HCT116 (cell line): ENCODE results near the gene SPRR4. TPM values are rescaled to one million over a fixed set of nuclear protein-coding genes. Genes with fewer than 3 reads are reported as not detected.

Experiments
- ATAC-seq: fragments of 200-7000 bp; cut with Tn5 transposase; 2 replicates; pipeline ENCODE4 v1.9.1; 2020; ENCODE audit warnings: mild to moderate bottlenecking, moderate library complexity
- BruUV-seq: library from RNA; stranded (reverse); fragments of 400-500 nt; replicated peaks from 2 replicates; lab custom pipeline; 2021; lab: Mats Ljungman, UMichigan
- CTCF ChIA-PET: fragments of 300-600 bp; sonication (Branson Sonifier 250); formaldehyde crosslinking; loops from one replicate; lab custom pipeline; 2021; ENCODE audit warnings: antibody characterized with exemption; lab: Charles Lee
- POLR2A ChIA-PET: fragments of 300-600, 350-600 bp; sonication (Branson Sonifier 250); formaldehyde crosslinking; loops from one replicate; lab custom pipeline; 2021; ENCODE audit warnings: antibody characterized with exemption; lab: Charles Lee
- RAD21 ChIA-PET, 2 experiments: fragments of 300-600 bp; sonication (Branson Sonifier 250); formaldehyde crosslinking; loops; one replicate each; lab custom pipeline; 2023; ENCODE audit warnings: low total read pairs in 2 of 2; ENCODE audit not compliant: uncharacterized antibody in 2 of 2, unreplicated experiment in 2 of 2, low non-redundant PET in 1 of 2; lab: Charles Lee
- DNase-seq: peaks from one replicate; pipeline ENCODE4 v3.0.0-alpha.2; 2010; ENCODE audit warnings: low read depth, low spot score
- H2AFZ ChIP-seq: fragments of 200-600 bp; shearing (Covaris generic), sonication (generic); 2 replicates; pipeline ENCODE4 v1.6.1; 2017; ENCODE audit warnings: low read depth, mixed run types, mixed read lengths, antibody characterized with exemption, low read length; ENCODE audit not compliant: poor library complexity, severe bottlenecking
- H3K27ac ChIP-seq: 2 replicates; pipeline ENCODE4 v1.5.1; 2012; ENCODE audit warnings: low read depth, low read length
- H3K27me3 ChIP-seq: fragments of 200-600 bp; sonication (generic); 2 replicates; pipeline ENCODE4 v1.6.1; 2016; ENCODE audit warnings: mixed run types, low read length, mixed read lengths; ENCODE audit not compliant: insufficient read depth
- H3K36me3 ChIP-seq, 2 experiments: fragments of 200-500 bp in 1 of 2; fragments of 200-600 bp in 1 of 2; sonication (Bioruptor generic) in 1 of 2; sonication (generic) in 1 of 2; 2 replicates each; pipeline versions ENCODE4 v1.5.1 to v1.6.1; 2014 to 2016; ENCODE audit warnings: low read length in 2 of 2, inconsistent platforms in 1 of 2, mixed read lengths in 1 of 2, mixed run types in 1 of 2; ENCODE audit not compliant: insufficient read depth in 2 of 2, control insufficient read depth in 1 of 2
- H3K4me1 ChIP-seq, 2 experiments: fragments of 200-600 bp in 1 of 2; sonication (generic) in 1 of 2; 2 replicates each; pipeline versions ENCODE4 v1.5.1 to v1.6.1; 2012 to 2017; ENCODE audit warnings: low read length in 2 of 2, inconsistent platforms in 1 of 2, mild to moderate bottlenecking in 1 of 2, mixed read lengths in 1 of 2, mixed run types in 1 of 2, moderate library complexity in 1 of 2; ENCODE audit not compliant: insufficient read depth in 2 of 2, control insufficient read depth in 1 of 2
- H3K4me2 ChIP-seq: fragments of 200-600 bp; sonication (generic); 2 replicates; pipeline ENCODE4 v1.6.1; 2017; ENCODE audit warnings: mixed run types, low read length, mixed read lengths
- H3K4me3 ChIP-seq, 2 experiments: fragments of 200-600 bp in 1 of 2; sonication (generic) in 1 of 2; replicated peaks in 1 of 2; 2 replicates each; pipeline ENCODE4 v1.5.1; 2011 to 2016; ENCODE audit warnings: low read length in 2 of 2, control low read depth in 1 of 2, low read depth in 1 of 2, mild to moderate bottlenecking in 1 of 2, mixed read lengths in 1 of 2, mixed run types in 1 of 2
- H3K79me2 ChIP-seq: fragments of 200-600 bp; sonication (generic); 2 replicates; pipeline ENCODE4 v1.6.1; 2017; ENCODE audit warnings: mild to moderate bottlenecking, mixed run types, low read length, moderate library complexity, mixed read lengths; ENCODE audit not compliant: insufficient read depth
- H3K9ac ChIP-seq: fragments of 200-600 bp; sonication (generic); 2 replicates; pipeline ENCODE4 v1.6.1; 2016; ENCODE audit warnings: low read length, mixed read lengths
- H3K9me2 ChIP-seq: fragments of 200-600 bp; sonication (generic), shearing (Covaris generic); 2 replicates; pipeline ENCODE4 v1.6.1; 2017; ENCODE audit warnings: mixed run types, mild to moderate bottlenecking, moderate library complexity; ENCODE audit not compliant: insufficient read depth
- H3K9me3 ChIP-seq, 2 experiments: fragments of 200-500 bp in 1 of 2; fragments of 200-600 bp in 1 of 2; sonication (Bioruptor generic) in 1 of 2; sonication (generic) in 1 of 2; 2 replicates each; pipeline ENCODE4 v1.6.1; 2014 to 2017; ENCODE audit warnings: low read length in 2 of 2, mixed read lengths in 2 of 2, inconsistent platforms in 1 of 2, low read depth in 1 of 2, mild to moderate bottlenecking in 1 of 2, mixed run types in 1 of 2, moderate library complexity in 1 of 2; ENCODE audit not compliant: control insufficient read depth in 1 of 2, insufficient read depth in 1 of 2
- H4K20me1 ChIP-seq: fragments of 200-600 bp; sonication (generic), shearing (Covaris generic); 2 replicates; pipeline ENCODE4 v1.6.1; 2017; ENCODE audit warnings: mixed run types, mild to moderate bottlenecking, moderate library complexity; ENCODE audit not compliant: insufficient read depth
- CBX3 ChIP-seq: IDR thresholded peaks from 2 replicates; pipeline ENCODE4 v1.6.1; 2012; ENCODE audit warnings: low read depth
- CEBPB ChIP-seq: IDR thresholded peaks from 2 replicates; pipeline ENCODE4 v1.6.1; 2012; ENCODE audit warnings: low read depth
- EGR1 ChIP-seq: IDR thresholded peaks from 2 replicates; pipeline ENCODE4 v1.6.1; 2012; ENCODE audit warnings: low read depth
- ELF1 ChIP-seq: IDR thresholded peaks from 2 replicates; pipeline ENCODE4 v1.6.1; 2012; ENCODE audit warnings: low read depth, borderline replicate concordance
- EZH2 ChIP-seq: fragments of 200-600 bp; sonication (generic); IDR thresholded peaks from 2 replicates; pipeline ENCODE4 v1.6.1; 2017; ENCODE audit warnings: antibody characterized with exemption, mixed run types
- EZH2phosphoT487 ChIP-seq: fragments of 200-600 bp; IDR thresholded peaks from 2 replicates; pipeline ENCODE4 v1.6.1; 2018; ENCODE audit warnings: antibody characterized with exemption, borderline replicate concordance
- JUND ChIP-seq: IDR thresholded peaks from 2 replicates; pipeline ENCODE4 v1.6.1; 2012
- POLR2AphosphoS5 ChIP-seq: IDR thresholded peaks from 2 replicates; pipeline ENCODE4 v1.6.1; 2011; ENCODE audit warnings: mild to moderate bottlenecking, low read depth, low read length, moderate library complexity
- RAD21 ChIP-seq: IDR thresholded peaks from 2 replicates; pipeline ENCODE4 v1.6.1; 2012; ENCODE audit warnings: low read depth, mild to moderate bottlenecking
- SIN3A ChIP-seq: IDR thresholded peaks from 2 replicates; pipeline ENCODE4 v1.6.1; 2012; ENCODE audit warnings: low read depth
- SP1 ChIP-seq: IDR thresholded peaks from 2 replicates; pipeline ENCODE4 v1.6.1; 2012; ENCODE audit warnings: low read depth
- SRF ChIP-seq: IDR thresholded peaks from 2 replicates; pipeline ENCODE4 v1.6.1; 2012; ENCODE audit warnings: low read depth
- TCF7L2 ChIP-seq: IDR thresholded peaks from 2 replicates; pipeline ENCODE4 v1.7.0; 2011; ENCODE audit warnings: borderline replicate concordance, inconsistent platforms; ENCODE audit not compliant: insufficient read depth, insufficient read length; ENCODE audit errors: extremely low read depth
- YY1 ChIP-seq: IDR thresholded peaks from 2 replicates; pipeline ENCODE4 v1.6.1; 2011; ENCODE audit warnings: low read length, low read depth, moderate library complexity, mild to moderate bottlenecking; ENCODE audit not compliant: insufficient replicate concordance; ENCODE audit errors: extremely low read depth
- ZNF274 ChIP-seq: fragments of 200-500 bp; sonication (Bioruptor generic); IDR thresholded peaks from 2 replicates; pipeline ENCODE4 v1.6.1; 2014; ENCODE audit warnings: mild to moderate bottlenecking, low read depth, low read length, inconsistent platforms
- intact Hi-C: fragments of 100-400 bp; cut with micrococcal nuclease; formaldehyde crosslinking; loops from 2 replicates; pipeline ENCODE4 v1.10.0; 2022
- total RNA-seq: library from RNA; stranded (reverse); gene quantifications from one replicate; pipeline ENCODE4 v1.2.1, GENCODE V29; 2021; ENCODE audit not compliant: unreplicated experiment
- TF ChIP-seq, protein P1 (sequence below), 3 experiments: fragments of 200-600 bp in 1 of 3; sonication (generic) in 1 of 3; IDR thresholded peaks in 2 of 3; conservative IDR thresholded peaks in 1 of 3; 2 replicates each; pipeline ENCODE4 v1.5.1; 2012 to 2017; ENCODE audit warnings: low read depth in 2 of 3, low read length in 2 of 3, antibody characterized with exemption in 1 of 3, borderline replicate concordance in 1 of 3, control low read depth in 1 of 3, mild to moderate bottlenecking in 1 of 3, mixed read lengths in 1 of 3, mixed run types in 1 of 3, moderate library complexity in 1 of 3; ENCODE audit not compliant: insufficient read depth in 1 of 3
- TF ChIP-seq, protein P2 (sequence below): IDR thresholded peaks from 2 replicates; pipeline ENCODE4 v1.6.1; 2012
- TF ChIP-seq, protein P3 (sequence below): IDR thresholded peaks from 2 replicates; pipeline ENCODE4 v1.6.1; 2012; ENCODE audit warnings: low read depth
- TF ChIP-seq, protein P4 (sequence below): IDR thresholded peaks from 2 replicates; pipeline ENCODE4 v1.6.1; 2011; ENCODE audit warnings: mild to moderate bottlenecking, low read length, moderate library complexity; ENCODE audit not compliant: insufficient replicate concordance; ENCODE audit errors: extremely low read depth

SPRR4 gene
- total RNA-seq, 1 experiment from 2014 or later: not detected

DNA sequence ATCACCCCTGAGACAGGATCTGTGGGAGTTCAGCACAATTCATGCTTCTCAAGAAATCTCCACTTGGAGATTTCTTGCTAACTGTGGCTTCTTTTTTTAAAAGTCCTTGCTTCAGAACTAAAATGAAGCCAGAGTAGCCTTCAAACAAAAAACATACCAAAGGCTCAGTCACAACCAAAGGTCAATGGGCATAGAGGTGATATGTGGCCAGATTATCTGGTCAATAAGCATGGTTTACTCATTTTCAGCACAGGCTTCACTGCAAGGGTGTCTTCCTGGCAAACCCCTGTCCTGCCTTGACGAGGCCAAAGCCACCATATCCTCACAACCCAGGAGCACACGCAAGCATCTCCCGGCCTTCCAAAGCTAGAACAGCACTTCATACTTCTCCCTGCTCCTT, 11.2 kb upstream of the SPRR4 start:
- intact Hi-C loops: no loop called here
- H3K27me3 ChIP-seq: peaks cover 6% of the 10 kb centered on the region
- H3K36me3 ChIP-seq: no peaks in the 10 kb centered on the region
- ChIA-PET CTCF (interaction anchor here (4.2 kb wide), 1 partner anchor 234 kb away, joined by 34 read pairs; no protein-coding TSS in a partner anchor), POLR2A (no interaction called here), RAD21 (no interaction called here)
- no peak for ATAC-seq
- H3K9me3 ChIP-seq: no peaks in the 10 kb centered on the region
- no peak overlapping the region for H3K4me2 ChIP-seq
- DNase-seq: no peak
- H4K20me1 ChIP-seq: no peaks in the 10 kb centered on the region; the same call in 1 of the 2 replicates
- H3K27ac ChIP-seq: no peak overlapping the region
- BruUV-seq: no TSS peak
- H2AFZ ChIP-seq: no peak overlapping the region
- TF ChIP-seq CBX3: no peak
- TF ChIP-seq SRF: no peak
- TF ChIP-seq, protein P1, sequence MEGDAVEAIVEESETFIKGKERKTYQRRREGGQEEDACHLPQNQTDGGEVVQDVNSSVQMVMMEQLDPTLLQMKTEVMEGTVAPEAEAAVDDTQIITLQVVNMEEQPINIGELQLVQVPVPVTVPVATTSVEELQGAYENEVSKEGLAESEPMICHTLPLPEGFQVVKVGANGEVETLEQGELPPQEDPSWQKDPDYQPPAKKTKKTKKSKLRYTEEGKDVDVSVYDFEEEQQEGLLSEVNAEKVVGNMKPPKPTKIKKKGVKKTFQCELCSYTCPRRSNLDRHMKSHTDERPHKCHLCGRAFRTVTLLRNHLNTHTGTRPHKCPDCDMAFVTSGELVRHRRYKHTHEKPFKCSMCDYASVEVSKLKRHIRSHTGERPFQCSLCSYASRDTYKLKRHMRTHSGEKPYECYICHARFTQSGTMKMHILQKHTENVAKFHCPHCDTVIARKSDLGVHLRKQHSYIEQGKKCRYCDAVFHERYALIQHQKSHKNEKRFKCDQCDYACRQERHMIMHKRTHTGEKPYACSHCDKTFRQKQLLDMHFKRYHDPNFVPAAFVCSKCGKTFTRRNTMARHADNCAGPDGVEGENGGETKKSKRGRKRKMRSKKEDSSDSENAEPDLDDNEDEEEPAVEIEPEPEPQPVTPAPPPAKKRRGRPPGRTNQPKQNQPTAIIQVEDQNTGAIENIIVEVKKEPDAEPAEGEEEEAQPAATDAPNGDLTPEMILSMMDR (IDR thresholded peaks at IDR 0.05 in 2 of 3, conservative IDR thresholded peaks at IDR 0.05 in 1 of 3; ENCODE audit: borderline replicate concordance in 1 of 3, insufficient read depth in 1 of 3, low read depth in 2 of 3, low read length in 2 of 3): no peak
- TF ChIP-seq RAD21: no peak
- no peak for TF ChIP-seq ELF1
- TF ChIP-seq, protein P2, sequence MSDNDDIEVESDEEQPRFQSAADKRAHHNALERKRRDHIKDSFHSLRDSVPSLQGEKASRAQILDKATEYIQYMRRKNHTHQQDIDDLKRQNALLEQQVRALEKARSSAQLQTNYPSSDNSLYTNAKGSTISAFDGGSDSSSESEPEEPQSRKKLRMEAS: no peak
- no peak for TF ChIP-seq EGR1
- TF ChIP-seq EZH2: no peak
- TF ChIP-seq, protein P3, sequence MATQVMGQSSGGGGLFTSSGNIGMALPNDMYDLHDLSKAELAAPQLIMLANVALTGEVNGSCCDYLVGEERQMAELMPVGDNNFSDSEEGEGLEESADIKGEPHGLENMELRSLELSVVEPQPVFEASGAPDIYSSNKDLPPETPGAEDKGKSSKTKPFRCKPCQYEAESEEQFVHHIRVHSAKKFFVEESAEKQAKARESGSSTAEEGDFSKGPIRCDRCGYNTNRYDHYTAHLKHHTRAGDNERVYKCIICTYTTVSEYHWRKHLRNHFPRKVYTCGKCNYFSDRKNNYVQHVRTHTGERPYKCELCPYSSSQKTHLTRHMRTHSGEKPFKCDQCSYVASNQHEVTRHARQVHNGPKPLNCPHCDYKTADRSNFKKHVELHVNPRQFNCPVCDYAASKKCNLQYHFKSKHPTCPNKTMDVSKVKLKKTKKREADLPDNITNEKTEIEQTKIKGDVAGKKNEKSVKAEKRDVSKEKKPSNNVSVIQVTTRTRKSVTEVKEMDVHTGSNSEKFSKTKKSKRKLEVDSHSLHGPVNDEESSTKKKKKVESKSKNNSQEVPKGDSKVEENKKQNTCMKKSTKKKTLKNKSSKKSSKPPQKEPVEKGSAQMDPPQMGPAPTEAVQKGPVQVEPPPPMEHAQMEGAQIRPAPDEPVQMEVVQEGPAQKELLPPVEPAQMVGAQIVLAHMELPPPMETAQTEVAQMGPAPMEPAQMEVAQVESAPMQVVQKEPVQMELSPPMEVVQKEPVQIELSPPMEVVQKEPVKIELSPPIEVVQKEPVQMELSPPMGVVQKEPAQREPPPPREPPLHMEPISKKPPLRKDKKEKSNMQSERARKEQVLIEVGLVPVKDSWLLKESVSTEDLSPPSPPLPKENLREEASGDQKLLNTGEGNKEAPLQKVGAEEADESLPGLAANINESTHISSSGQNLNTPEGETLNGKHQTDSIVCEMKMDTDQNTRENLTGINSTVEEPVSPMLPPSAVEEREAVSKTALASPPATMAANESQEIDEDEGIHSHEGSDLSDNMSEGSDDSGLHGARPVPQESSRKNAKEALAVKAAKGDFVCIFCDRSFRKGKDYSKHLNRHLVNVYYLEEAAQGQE: no peak
- TF ChIP-seq SP1: no peak
- no peak for TF ChIP-seq CEBPB
- no peak for TF ChIP-seq POLR2AphosphoS5
- no peak for TF ChIP-seq TCF7L2
- TF ChIP-seq ZNF274: no peak
- TF ChIP-seq SIN3A: no peak
- TF ChIP-seq, protein P4, sequence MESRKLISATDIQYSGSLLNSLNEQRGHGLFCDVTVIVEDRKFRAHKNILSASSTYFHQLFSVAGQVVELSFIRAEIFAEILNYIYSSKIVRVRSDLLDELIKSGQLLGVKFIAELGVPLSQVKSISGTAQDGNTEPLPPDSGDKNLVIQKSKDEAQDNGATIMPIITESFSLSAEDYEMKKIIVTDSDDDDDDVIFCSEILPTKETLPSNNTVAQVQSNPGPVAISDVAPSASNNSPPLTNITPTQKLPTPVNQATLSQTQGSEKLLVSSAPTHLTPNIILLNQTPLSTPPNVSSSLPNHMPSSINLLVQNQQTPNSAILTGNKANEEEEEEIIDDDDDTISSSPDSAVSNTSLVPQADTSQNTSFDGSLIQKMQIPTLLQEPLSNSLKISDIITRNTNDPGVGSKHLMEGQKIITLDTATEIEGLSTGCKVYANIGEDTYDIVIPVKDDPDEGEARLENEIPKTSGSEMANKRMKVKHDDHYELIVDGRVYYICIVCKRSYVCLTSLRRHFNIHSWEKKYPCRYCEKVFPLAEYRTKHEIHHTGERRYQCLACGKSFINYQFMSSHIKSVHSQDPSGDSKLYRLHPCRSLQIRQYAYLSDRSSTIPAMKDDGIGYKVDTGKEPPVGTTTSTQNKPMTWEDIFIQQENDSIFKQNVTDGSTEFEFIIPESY: no peak
- no peak for TF ChIP-seq EZH2phosphoT487
- no peak for TF ChIP-seq YY1
- TF ChIP-seq JUND: no peak
- H3K4me3 ChIP-seq: no peak overlapping the region
- no peaks in the 10 kb centered on the region for H3K79me2 ChIP-seq
- H3K9me2 ChIP-seq: no peaks in the 10 kb centered on the region
- no peak overlapping the region for H3K9ac ChIP-seq
- H3K4me1 ChIP-seq: peaks cover 0 to 3% of the 10 kb centered on the region in 2 experiments; a peak in 2 of 4 replicates
